DOHH2 (cell line): ENCODE measurements around the gene EIF3K.

Experiments
- H3F3A ChIP-seq: fragments of 200-600 bp; sonication (generic), shearing (Covaris generic); 2 replicates; pipeline ENCODE4 v1.6.0; 2016; ENCODE audit warnings: antibody characterized with exemption, mild to moderate bottlenecking; ENCODE audit not compliant: control insufficient read depth, insufficient read depth
- H3K27ac ChIP-seq: fragments of 200-600 bp; sonication (generic); 2 replicates; pipeline ENCODE4 v1.5.1; 2014; ENCODE audit warnings: low read depth, mild to moderate bottlenecking, low read length, moderate library complexity
- H3K27me3 ChIP-seq: fragments of 200-600 bp; sonication (generic); 2 replicates; pipeline ENCODE4 v1.6.1; 2014; ENCODE audit warnings: mild to moderate bottlenecking, low read length, mixed read lengths; ENCODE audit not compliant: control insufficient read depth
- H3K36me3 ChIP-seq: fragments of 200-600 bp; sonication (generic); 2 replicates; pipeline ENCODE4 v1.6.1; 2014; ENCODE audit warnings: mild to moderate bottlenecking, low read length, moderate library complexity, mixed read lengths; ENCODE audit not compliant: control insufficient read depth
- H3K4me1 ChIP-seq: fragments of 200-600 bp; sonication (generic); 2 replicates; pipeline ENCODE4 v1.6.1; 2014; ENCODE audit warnings: mild to moderate bottlenecking, low read length, mixed read lengths; ENCODE audit not compliant: control insufficient read depth
- H3K4me2 ChIP-seq: fragments of 200-600 bp; sonication (generic); 2 replicates; pipeline ENCODE4 v1.6.0; 2014; ENCODE audit warnings: mild to moderate bottlenecking, low read length, moderate library complexity
- H3K4me3 ChIP-seq: fragments of 200-600 bp; sonication (generic); 2 replicates; pipeline ENCODE4 v1.5.1; 2014; ENCODE audit warnings: mild to moderate bottlenecking, low read length, mixed read lengths
- H3K79me2 ChIP-seq: fragments of 200-600 bp; sonication (generic); 2 replicates; pipeline ENCODE4 v1.6.1; 2014; ENCODE audit warnings: mild to moderate bottlenecking, low read length, mixed read lengths; ENCODE audit not compliant: control insufficient read depth
- H3K9me2 ChIP-seq: fragments of 200-600 bp; sonication (generic); replicated peaks from 2 replicates; pipeline ENCODE4 v1.6.1; 2014; ENCODE audit warnings: mild to moderate bottlenecking, low read length, mixed read lengths; ENCODE audit not compliant: control insufficient read depth
- H3K9me3 ChIP-seq: fragments of 200-600 bp; sonication (generic); 2 replicates; pipeline ENCODE4 v1.6.1; 2014; ENCODE audit warnings: antibody characterized with exemption, low read length, mixed read lengths; ENCODE audit not compliant: control insufficient read depth, insufficient read depth
- H4K20me1 ChIP-seq: fragments of 200-600 bp; sonication (generic); 2 replicates; pipeline ENCODE4 v1.6.0; 2014; ENCODE audit warnings: low read depth, mild to moderate bottlenecking, antibody characterized with exemption, low read length, moderate library complexity; ENCODE audit not compliant: control insufficient read depth, insufficient read depth
- EZH2phosphoT487 ChIP-seq: fragments of 200-600 bp; sonication (generic); IDR thresholded peaks from 2 replicates; pipeline ENCODE4 v1.6.1; 2017; ENCODE audit warnings: borderline replicate concordance, mild to moderate bottlenecking, antibody characterized with exemption, low read length, moderate library complexity, mixed read lengths
- TF ChIP-seq, protein P1 (sequence below): fragments of 200-600 bp; sonication (generic); IDR thresholded peaks from one replicate; pipeline ENCODE4 v1.5.1; 2014; ENCODE audit warnings: antibody characterized with exemption, mild to moderate bottlenecking, low read depth, low read length; ENCODE audit not compliant: poor library complexity, severe bottlenecking

Gene EIF3K

GRCh38 chr19:38685666-38686529 is 66.9 kb downstream of the EIF3K start:
- H3K4me1 ChIP-seq = peaks cover 14% of the 10 kb centered on the region
- peaks cover 12% of the 10 kb centered on the region; the same call in 1 of the 2 replicates for H4K20me1 ChIP-seq
- H3K4me3 ChIP-seq = no peak overlapping the region
- H3K79me2 ChIP-seq = peaks cover 95% of the 10 kb centered on the region
- H3K27me3 ChIP-seq = no peaks in the 10 kb centered on the region
- TF ChIP-seq, protein P1, sequence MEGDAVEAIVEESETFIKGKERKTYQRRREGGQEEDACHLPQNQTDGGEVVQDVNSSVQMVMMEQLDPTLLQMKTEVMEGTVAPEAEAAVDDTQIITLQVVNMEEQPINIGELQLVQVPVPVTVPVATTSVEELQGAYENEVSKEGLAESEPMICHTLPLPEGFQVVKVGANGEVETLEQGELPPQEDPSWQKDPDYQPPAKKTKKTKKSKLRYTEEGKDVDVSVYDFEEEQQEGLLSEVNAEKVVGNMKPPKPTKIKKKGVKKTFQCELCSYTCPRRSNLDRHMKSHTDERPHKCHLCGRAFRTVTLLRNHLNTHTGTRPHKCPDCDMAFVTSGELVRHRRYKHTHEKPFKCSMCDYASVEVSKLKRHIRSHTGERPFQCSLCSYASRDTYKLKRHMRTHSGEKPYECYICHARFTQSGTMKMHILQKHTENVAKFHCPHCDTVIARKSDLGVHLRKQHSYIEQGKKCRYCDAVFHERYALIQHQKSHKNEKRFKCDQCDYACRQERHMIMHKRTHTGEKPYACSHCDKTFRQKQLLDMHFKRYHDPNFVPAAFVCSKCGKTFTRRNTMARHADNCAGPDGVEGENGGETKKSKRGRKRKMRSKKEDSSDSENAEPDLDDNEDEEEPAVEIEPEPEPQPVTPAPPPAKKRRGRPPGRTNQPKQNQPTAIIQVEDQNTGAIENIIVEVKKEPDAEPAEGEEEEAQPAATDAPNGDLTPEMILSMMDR = no peak
- TF ChIP-seq EZH2phosphoT487 = no peak
- H3K27ac ChIP-seq = no peak overlapping the region
- H3K9me2 ChIP-seq = no peaks in the 10 kb centered on the region
- no peak overlapping the region for H3K4me2 ChIP-seq
- H3K36me3 ChIP-seq = peaks cover 5% of the 10 kb centered on the region; the same call in 1 of the 2 replicates
- H3F3A ChIP-seq = no peaks in the 10 kb centered on the region
- H3K9me3 ChIP-seq = no peaks in the 10 kb centered on the region

- no peaks in the 10 kb centered on the region for H3K27me3 ChIP-seq
- H3F3A ChIP-seq = no peaks in the 10 kb centered on the region
- H3K9me3 ChIP-seq = no peaks in the 10 kb centered on the region
- TF ChIP-seq EZH2phosphoT487 = no peak
- TF ChIP-seq, protein P1 = no peak
- H3K4me3 ChIP-seq = no peak overlapping the region
- peaks cover 12% of the 10 kb centered on the region; the same call in 1 of the 2 replicates for H4K20me1 ChIP-seq
- peaks cover 93% of the 10 kb centered on the region for H3K79me2 ChIP-seq
- H3K4me1 ChIP-seq = peaks cover 14% of the 10 kb centered on the region
- peaks cover under 1% of the 10 kb centered on the region; the same call in 1 of the 2 replicates for H3K36me3 ChIP-seq
- no peak overlapping the region for H3K4me2 ChIP-seq
- H3K27ac ChIP-seq = no peak overlapping the region
- no peaks in the 10 kb centered on the region for H3K9me2 ChIP-seq
These were observed 67.5 kb downstream of the EIF3K start for GRCh38 chr19:38686530-38686888.
